ENCODE results near the gene KCNJ12. TPM values are rescaled to one million over a fixed set of nuclear protein-coding genes. Genes with fewer than 3 reads are reported as not detected.

KCNJ12 gene
- total RNA-seq, 1 experiment from 2014 or later: 5.2 TPM

DNA sequence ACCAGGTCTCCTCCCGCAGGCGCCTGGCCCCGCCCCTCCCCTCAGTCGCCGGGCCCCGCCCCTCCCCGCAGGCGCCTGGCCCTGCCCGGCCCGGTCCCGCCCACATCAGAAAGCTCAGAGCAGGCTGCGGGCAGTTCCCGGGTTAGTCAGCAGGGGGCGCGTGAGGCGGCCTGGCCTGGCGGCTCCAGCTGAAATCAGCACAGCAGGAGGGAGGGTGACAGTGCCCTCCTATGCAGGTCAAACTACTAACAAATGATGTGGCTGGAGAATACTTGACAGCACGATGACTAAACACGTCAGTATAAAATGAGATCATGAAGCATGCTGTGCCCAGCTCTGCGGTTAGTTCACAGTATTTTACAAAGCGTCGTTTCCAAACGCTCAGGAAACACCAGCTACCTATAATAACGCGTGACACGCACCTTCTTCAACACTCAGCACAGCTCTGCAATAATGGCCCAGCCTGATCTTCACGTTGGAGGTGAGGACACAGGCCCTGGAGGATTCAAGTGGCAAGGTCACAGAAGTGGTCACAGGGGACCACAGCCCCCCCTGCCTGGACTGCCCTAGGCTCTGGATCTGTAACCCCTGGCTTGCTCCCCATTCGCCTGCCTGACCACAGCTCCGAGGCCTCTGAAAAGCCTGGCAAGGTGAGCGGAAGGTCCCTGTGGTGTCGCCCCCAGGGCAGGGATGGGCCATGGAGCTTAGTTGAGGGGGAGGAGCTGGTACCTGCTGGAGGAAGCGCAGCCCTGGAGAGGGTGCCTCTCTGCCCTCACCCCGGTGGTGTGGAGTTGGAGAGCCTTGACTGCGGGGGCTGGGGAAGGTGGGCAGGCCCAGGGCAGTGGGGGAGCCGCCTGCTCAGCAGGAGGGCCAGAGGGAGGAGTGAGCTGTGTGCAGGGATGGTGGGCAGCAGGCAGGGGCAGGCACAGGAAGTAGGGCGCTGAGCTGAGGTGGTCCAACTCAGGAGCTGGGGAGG, 81.2 kb downstream of the KCNJ12 start:
- Histone ChIP-seq H3K9me3 (peaks cover 5% of the 10 kb centered on the region), H3K27me3 (peaks cover 39% of the 10 kb centered on the region), H3K4me3 (no peak overlapping the region), H3K36me3 (no peaks in the 10 kb centered on the region)
- DNase-seq: peak; percentile 97

DNA sequence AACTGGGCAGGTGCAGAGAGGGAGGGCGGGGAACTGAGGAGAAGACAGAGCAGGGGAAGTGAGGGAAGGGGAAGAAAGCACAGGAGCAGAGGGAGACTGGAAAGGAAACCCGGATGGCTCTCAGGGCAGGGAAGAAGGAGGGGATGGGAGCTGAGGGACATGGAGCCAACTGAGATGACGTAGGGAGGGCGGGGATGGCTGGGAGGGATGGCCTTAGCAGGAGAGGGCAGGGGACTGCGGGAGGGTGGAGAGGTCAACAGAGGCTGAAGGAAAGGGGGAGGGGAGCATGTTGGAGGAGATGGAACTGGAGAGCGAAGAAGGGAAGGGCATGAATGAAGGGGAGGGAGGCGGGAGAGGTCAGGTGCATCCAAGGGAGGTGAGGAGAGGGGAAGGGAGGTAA, 81.9 kb downstream of the KCNJ12 start:
- peaks cover 41% of the 10 kb centered on the region for H3K27me3 ChIP-seq
- peaks cover 5% of the 10 kb centered on the region for H3K9me3 ChIP-seq
- H3K4me3 ChIP-seq: no peak overlapping the region
- H3K36me3 ChIP-seq: no peaks in the 10 kb centered on the region
- no peak for DNase-seq

DNA sequence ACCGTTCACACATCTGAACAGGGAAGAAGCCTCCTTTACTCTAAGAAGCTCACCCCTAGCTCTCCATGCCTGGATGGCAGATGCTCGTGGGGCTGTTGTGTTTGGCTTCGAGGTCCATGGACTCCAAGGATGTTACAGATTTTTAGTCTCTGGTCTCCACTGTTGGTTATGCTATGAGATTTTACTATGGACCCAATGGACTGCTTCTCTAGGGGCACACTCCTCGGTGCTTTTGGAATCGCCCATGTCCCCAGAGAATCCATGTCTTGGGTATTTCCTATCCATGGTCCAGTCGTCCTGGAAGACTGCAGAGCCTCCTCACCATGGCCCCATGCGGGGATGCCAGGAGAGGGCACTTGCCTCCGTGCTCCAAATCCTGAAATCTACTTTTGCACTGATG, 83.4 kb downstream of the KCNJ12 start:
- Histone ChIP-seq H3K27me3 (peaks cover 41% of the 10 kb centered on the region), H3K4me3 (no peak overlapping the region), H3K36me3 (no peaks in the 10 kb centered on the region), H3K9me3 (peaks cover 5% of the 10 kb centered on the region)
- DNase-seq: no peak

DNA sequence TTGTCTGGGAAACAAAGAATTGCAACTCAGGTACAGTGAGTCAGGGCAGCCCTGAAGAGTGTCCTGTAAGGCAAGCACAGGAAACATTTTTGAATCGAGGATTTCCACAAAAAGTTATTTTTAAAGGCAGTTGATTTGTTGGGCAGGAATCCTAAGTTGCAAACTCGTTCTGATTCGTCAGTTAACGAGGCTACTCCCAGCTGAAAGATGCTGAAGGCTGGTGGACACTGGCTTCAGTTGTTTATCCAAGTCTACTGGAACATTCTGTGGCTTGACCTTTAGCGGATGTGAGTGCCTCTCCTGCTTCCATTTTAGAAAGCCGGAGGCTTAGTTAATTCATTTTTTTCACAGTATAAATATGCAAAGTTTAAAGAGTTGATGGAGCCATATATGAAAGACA, 84.2 kb downstream of the KCNJ12 start:
- no peak overlapping the region for H3K4me3 ChIP-seq
- peaks cover 5% of the 10 kb centered on the region for H3K9me3 ChIP-seq
- H3K36me3 ChIP-seq: no peaks in the 10 kb centered on the region
- DNase-seq: no peak
- H3K27me3 ChIP-seq: peaks cover 41% of the 10 kb centered on the region

DNA sequence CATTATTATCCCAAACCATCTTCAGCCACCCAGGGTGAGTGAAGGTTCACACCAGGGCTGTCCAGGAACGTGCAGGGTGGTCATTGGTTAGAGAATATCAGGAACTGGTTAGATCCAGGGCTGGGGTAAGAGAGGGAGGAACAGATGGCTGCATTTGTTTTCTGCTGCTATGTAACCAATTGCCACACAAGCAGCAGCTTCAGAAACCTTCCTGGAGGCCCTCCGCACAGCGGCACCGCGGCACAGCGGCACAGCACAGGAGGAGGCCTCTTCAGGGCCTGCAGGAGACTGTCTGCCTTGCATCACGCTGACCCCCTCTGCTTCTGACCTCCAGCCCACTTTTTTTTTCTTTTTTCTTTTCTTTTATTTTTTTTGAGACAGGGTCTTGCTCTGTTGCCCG, 86.1 kb downstream of the KCNJ12 start:
- H3K4me3 ChIP-seq: no peak overlapping the region
- H3K27me3 ChIP-seq: peaks cover 41% of the 10 kb centered on the region
- DNase-seq: no peak
- no peaks in the 10 kb centered on the region for H3K36me3 ChIP-seq
- no peaks in the 10 kb centered on the region for H3K9me3 ChIP-seq

DNA sequence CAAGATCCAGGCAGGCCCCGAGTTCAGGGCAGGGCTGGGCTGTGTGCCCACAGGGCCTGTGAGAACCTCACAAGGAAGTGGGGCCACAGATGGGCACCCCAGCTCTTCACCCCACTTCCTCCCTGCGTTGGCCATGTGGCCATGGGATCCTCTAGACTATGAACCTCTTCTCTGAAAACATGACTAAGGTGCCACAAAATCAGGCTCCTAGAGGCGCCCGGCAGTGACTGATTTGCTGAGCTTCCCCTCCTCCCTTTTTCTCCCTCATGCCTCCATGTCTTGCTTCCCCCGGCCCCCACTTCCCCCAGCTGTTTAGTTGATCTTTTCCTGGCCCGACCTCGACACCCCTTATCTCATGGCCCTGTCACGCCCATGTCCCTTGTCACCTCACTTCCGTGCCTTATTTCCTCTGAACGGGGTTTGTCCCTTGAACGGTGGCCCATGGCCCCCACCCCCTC, 87.1 kb downstream of the KCNJ12 start:
- DNase-seq: no peak
- no peaks in the 10 kb centered on the region for H3K9me3 ChIP-seq
- H3K4me3 ChIP-seq: no peak overlapping the region
- peaks cover 32% of the 10 kb centered on the region for H3K27me3 ChIP-seq
- no peaks in the 10 kb centered on the region for H3K36me3 ChIP-seq

DNA sequence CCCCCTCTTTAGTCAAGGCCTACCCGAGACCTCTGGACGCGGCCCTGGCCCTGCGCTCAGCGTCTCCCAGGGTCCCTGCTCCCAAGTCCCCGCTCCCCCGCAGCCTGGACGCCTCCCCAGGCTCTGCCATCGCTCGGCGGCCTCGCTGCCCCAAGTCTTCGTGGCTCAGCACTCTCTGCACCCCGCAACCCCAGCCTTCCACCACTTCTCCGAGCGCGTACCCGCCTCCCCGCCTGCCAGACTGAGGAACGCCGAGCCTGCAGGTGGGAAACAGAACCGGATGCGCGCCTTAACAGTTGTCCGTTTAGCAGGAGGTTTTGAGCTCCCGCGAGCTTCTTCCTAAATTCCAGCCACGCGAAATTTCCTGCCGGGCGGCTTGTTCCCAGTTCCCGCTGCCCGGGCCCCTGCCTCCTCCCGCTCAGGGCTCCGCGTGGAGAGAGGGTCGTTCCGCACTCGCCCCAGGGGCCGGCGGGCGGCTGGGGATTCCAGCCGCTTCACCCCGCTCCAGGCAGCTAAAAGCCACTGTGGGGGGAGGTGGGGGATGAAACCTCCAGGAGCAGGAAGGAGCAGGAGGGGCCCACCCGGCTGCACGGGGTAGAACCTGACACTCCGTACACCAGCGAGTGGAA, 87.7 kb downstream of the KCNJ12 start:
- Histone ChIP-seq H3K4me3 (no peak overlapping the region), H3K27me3 (peaks cover 29% of the 10 kb centered on the region)
- no peak for DNase-seq

DNA sequence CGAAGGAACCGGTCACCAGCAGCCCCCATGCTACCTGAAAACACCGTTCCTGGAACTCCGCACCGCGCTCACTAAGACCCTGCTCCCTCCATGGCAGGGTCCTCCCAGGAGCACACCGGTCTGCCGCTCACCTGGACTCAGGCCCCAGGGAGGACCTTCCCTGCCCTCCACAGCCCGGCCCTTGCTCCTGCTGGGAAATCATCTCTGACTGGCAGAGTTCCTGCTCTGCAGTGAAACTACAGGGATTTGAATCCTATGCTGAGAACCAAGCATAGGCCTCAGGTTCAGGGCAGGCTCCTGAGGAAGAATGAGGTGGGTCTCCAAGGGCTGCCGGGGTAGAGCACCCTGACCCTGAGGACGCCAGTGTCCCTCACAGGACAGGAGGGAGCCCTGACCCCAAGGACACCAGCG, 88.5 kb downstream of the KCNJ12 start:
- Histone ChIP-seq H3K9me3 (no peaks in the 10 kb centered on the region), H3K4me3 (no peak overlapping the region), H3K27me3 (peaks cover 29% of the 10 kb centered on the region), H3K36me3 (no peaks in the 10 kb centered on the region)
- DNase-seq: no peak

More for the DNA sequence above, 87.7 kb downstream of the KCNJ12 start:
- Histone ChIP-seq H3K36me3 (no peaks in the 10 kb centered on the region), H3K9me3 (no peaks in the 10 kb centered on the region)

DNA sequence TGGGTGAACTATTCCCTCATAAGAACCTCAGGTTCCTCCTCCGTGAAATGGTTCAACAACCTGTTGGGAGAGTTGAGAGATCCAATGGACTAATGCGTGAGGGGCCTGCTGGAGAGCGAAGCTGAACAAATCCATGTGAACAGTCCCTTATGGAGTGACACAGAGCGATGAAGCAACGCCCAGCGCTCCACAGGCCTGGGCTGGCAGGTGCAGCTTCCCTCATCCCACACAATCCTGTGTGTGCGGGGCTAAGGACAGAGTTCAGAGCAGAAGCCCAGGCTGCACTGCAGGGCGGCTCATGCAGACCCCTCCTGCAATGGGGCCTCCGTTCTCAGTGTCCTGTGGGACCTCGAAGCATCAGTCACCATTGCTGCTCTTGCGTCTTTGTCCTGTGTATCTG, 90.4 kb downstream of the KCNJ12 start:
- DNase-seq: no peak
- Histone ChIP-seq H3K27me3 (peaks cover 34% of the 10 kb centered on the region), H3K4me3 (no peak overlapping the region), H3K36me3 (no peaks in the 10 kb centered on the region), H3K9me3 (no peaks in the 10 kb centered on the region)

DNA sequence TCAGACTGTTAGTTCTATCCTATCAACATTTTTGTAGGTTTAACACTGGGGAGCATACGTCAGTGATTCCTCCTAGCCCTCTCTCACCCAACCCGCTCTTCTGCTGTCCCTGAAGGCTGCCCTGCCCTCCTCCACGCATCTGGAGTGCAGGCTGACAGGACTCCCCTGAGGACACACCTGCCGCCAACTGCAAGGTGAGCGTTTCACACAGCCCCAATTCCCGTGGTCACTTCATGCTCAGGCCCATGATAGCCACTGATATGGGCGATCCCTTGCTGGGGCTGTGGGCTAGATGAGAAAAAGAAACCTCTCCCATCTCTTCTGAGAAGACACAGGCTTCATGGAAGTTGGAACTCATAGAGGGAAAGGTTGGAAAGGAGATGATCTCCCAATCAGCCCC, 91.0 kb downstream of the KCNJ12 start:
- H3K9me3 ChIP-seq: no peaks in the 10 kb centered on the region
- H3K36me3 ChIP-seq: no peaks in the 10 kb centered on the region
- no peak for DNase-seq
- H3K27me3 ChIP-seq: peaks cover 31% of the 10 kb centered on the region
- no peak overlapping the region for H3K4me3 ChIP-seq

DNA sequence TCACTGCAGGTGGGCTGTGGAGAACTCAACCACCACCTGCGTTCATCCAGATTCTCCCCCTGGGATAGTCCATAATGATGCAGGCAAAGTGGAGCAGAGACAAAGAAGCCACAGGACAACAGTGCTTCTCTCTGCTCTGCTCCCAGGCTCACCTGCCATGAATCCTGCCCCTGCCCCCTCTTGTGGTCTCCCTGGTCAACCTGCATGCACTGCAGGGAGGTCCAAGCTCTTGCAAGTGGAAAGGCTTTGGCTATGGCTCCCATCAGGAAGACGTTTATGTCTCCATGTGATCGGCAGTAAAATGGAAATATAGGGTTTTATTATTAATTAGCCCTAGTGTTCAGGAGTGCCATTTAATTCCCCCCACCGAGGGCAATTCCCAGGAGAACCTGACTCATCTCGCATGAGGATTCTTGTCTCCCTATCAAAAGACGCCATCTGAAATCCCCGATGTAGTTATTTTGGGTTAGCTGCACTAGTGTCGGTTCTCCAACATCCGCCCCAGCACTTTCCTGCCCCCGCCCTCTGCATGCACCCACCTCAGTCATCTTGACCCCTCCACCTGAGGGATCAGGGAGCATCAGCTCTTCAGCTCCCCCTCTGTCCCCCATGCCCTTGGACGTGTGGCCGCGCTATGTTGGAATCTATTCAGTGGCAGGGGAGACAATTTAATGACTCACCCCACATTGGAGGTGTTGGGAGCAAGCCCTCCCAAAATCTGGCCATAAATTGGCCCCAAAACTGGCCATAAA, 91.8 kb downstream of the KCNJ12 start:
- Histone ChIP-seq H3K4me3 (no peak overlapping the region), H3K36me3 (no peaks in the 10 kb centered on the region), H3K9me3 (no peaks in the 10 kb centered on the region), H3K27me3 (peaks cover 33% of the 10 kb centered on the region)
- no peak for DNase-seq

Other genes starting within 250 kb of the KCNJ12 start
- gene DHRS7B, start 249.4 kb upstream of the KCNJ12 start, total RNA-seq (2014; rRNA removed; shearing (Covaris generic); ENCODE audit: low replicate concordance): 16.5 and 19.7 TPM in 2 replicates
- gene TMEM11, start 162.2 kb upstream of the KCNJ12 start, total RNA-seq (2014; rRNA removed; shearing (Covaris generic); ENCODE audit: low replicate concordance): 13.9 and 18.9 TPM in 2 replicates
- gene NATD1, start 122.9 kb upstream of the KCNJ12 start, total RNA-seq (2014; rRNA removed; shearing (Covaris generic); ENCODE audit: low replicate concordance): 0.36 TPM in 1 of 2 replicates, not detected in the other
- gene MAP2K3, start 91.6 kb upstream of the KCNJ12 start, total RNA-seq (2014; rRNA removed; shearing (Covaris generic); ENCODE audit: low replicate concordance): 33.2 and 42.1 TPM in 2 replicates

Measured in MG63 (cell line).